DMS153 treated with DMSO at 0.1 percent for 48 hours (cell line): ENCODE results near the gene ZSCAN22.
A peak's percentile ranks its signal among the peaks of the same experiment; 100 is the strongest.
"Not testable (repeated sequence)": the region's sequence is repeated elsewhere in the genome, so short reads cannot be mapped to it uniquely, and the experiment has no call there.

Experiments
- DNase-seq: peaks from one replicate; lab custom pipeline; 2025; ENCODE audit not compliant: unreplicated experiment; lab: John Stamatoyannopoulos, UW

The ZSCAN22 gene

DNA sequence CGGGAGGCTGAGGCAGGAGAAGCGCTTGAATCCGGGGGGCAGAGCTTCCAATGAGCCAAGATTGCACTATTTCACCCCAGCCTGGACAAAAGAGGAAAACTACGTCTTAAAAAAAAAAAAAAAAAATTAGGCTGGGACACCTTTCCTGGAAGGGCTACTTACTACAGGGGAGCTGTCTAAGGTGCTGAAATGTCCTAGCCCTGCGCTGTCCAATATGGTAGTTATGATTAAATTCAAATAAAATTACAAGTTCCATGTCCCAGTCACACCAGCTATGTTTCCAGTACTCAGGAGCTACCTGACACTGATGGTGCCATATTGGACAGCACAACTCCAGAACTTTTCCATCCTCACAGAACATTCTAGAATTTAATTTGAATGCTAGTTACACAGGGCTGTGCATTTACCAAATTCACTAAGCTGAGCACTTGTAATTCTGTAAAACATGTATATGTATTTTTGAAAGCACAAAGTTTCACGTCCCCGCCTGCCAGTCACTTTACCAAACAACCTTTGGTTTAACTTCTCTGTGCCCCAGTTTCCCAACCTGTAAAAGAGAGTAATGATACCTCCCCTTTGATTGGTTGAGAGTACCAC, 9.2 kb upstream of the ZSCAN22 start:
- no peak for DNase-seq

DNA sequence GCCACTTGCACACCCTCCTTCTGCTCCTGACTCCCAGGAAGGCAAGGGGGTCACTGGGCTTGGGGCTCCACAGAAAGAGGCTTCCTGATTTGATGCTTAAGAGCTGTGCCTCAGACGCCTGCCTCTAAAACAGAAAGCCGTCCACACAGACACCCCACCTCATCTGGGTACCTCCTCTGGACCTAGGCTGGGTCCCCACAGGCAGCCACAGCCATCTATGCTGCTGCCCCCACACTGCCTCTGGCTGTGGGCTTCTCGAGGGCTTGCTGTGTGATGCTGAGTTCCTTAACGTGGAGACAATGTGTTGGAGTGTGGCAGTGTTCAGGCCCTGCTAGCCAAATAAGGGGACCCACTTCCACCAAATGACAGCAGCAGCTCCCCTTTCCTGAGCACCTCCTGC, 8.5 kb upstream of the ZSCAN22 start:
- DNase-seq: no peak

DNA sequence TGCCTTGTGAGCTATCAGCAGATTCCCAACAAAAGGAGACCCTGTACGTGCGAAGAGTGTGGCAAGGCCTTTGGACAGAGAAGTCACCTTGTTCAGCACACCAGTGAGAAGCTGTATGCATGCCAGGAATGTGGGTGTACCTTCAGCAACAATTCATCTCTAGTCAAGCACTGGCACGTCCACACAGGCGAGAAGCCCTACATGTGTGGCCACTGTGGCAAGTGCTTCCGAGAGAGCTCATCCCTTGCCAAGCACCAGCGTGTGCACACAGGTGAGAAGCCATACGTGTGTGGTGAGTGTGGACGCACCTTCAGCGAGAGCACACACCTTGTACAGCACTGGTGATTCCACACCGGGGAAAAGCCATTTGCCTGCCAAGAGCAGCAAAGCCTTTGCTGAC, 7.6 kb upstream of the ZSCAN22 start:
- DNase-seq: no peak

DNA sequence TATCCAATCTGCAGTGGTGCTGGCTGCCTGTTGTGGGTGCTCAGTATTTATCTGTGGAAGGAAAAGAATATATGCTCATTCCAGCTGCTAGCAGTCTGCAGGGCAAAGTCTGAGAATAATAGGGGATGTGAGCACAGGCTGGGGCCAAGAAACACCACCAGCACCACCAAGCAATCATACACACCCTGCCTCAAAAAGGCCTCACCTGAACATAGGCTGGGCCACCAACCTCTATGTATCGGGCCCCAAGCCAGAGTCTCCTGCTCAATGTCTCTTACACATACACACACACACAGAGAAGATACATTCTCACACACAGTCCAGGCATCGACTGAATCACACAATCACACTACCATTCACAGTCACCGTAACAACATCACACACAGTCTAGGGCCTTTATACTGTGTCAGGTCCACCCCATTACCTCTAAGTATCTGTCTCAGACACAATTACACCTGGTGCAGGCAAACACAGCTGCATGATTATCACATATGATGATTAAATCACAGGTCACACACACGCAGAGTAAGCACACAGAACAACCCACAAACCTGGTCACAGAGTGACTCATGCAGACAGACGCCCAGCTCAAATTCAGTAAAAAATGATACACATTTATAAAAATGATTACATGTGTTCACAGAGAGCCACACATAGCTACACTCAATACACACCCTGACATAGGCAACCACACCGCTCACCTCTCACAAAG, 1.3 kb upstream of the ZSCAN22 start:
- no peak for DNase-seq

DNA sequence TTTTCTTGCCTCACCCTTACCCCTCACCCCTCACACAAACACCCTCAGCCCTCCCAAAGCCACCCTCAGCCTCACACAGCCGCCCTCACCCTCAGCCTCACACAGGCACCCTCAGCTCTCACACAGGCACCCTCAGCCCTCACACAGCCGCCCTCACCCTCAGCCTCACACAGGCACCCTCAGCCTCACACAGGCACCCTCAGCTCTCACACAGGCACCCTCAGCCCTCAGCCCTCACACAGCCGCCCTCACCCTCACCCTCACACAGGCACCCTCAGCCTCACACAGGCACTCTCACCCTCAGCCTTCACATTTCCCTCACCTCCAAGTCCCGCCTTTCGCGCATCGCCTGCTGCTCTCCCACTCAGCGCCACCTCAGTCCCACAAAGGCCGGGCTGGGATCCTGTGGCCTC, 287 bp upstream of the ZSCAN22 start:
- DNase-seq: no peak

DNA sequence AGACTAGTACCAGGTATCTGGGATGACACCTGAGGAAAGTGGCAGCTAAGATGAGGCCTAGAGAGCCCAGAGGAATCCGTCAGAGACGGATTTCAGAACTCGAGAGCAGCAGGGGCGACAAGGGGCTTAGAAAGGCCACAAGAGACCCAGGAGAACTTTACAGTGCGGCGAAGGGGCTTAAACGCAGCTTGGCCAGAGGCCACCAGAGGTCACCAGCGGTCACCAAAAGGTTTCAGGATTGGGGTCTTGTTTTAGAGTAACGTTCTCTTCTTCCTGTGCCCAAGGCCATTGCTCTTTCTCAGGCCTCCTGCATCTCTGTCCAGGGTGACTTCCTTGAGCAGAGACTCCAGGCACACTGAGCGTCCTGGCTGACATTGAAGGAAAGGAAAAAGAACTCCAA, 2.2 kb downstream of the ZSCAN22 start:
- no peak for DNase-seq

DNA sequence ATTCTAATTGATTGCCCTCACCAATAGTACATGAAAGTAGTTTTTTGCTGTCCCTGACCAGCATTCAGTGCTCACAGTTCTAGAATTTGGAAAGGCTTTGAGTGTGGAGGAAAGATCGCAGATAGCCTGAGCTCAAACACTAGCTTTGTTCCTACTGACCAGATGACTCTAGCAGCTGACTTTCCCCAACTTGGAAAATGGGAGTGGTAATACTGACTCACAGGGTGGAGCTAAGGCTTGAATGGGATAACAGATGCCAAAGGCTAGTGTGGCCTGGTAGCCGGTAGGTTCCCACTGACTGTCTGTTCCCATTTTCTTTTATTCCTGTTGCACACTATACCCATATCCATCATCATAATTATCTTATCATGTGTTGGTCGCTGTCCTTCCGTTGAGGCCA, 3.7 kb downstream of the ZSCAN22 start:
- no peak for DNase-seq

DNA sequence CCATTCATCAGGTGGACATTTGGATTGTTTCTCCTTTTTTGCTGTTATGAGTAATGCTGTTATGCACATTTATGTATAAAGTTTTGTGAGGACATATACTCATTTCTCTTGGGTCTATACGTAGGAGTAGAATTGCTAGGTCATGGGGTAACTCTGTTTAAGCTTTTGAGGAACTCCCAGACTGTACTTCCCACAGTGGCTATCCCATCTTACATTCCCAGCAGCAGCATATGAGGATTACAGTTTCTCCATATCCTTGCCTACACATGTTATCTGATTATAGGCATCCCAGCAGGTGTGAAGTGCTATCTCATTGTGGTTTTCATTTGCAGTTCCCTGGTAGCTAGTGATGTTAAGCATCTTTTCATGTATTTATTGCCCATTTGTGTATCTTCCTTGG, 5.9 kb downstream of the ZSCAN22 start:
- DNase-seq: no peak

DNA sequence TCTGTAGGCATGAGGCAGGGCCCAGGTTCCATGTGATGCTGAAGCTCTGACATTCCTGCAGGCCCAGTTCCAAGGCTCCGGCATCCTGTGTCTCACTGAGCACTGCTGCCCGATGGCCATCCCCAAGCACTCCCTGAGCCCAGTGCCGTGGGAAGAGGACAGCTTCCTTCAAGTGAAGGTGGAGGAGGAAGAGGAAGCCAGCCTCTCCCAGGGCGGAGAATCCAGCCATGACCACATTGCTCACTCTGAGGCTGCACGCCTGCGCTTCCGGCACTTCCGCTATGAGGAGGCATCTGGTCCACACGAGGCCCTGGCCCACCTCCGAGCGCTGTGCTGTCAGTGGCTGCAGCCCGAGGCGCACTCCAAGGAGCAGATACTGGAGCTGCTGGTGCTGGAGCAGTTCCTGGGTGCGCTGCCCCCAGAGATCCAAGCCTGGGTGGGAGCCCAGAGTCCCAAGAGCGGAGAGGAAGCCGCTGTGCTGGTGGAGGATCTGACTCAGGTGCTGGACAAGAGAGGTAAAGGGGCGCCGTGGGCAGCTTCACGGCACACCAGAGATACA, 8.0 kb downstream of the ZSCAN22 start:
- no peak for DNase-seq

DNA sequence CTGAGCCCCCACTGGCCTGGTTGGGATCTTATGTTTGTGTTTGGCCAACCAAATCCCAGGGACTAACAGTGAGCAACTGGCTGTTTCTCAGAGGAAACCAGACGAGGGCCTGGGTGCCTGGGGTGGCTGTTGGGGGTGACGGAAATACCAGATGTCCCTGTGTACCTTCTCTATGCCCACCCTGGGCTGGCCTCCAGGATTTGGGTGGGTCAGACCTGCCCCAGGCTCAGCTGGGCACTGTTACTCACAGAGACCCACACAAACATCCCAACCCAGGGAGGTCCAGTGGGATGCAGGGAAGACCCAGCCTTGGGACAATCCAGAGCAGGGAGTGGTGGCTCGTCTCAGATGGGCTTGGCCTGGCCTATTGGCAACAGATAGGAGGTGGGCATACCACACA, 8.8 kb downstream of the ZSCAN22 start:
- no peak for DNase-seq

DNA sequence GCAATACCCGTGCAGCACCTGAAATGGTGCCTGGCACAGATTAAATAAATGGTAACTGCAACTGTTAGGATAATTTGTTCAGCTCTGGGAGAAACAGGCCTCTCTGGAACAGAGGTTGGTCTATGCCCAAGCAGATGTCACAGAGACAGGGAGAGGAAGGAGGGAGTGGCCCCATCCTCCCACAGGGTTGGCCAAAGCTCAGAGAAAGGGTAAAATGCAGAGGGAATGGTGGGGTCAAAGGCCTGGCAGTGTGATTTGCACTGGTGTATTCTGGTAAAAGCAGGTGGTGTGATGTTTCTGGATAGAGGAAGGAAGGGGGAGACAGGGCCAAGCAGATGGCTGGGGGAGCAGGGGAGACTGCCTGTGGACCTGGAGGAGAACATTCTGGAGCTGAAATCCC, 9.4 kb downstream of the ZSCAN22 start:
- no peak for DNase-seq

DNA sequence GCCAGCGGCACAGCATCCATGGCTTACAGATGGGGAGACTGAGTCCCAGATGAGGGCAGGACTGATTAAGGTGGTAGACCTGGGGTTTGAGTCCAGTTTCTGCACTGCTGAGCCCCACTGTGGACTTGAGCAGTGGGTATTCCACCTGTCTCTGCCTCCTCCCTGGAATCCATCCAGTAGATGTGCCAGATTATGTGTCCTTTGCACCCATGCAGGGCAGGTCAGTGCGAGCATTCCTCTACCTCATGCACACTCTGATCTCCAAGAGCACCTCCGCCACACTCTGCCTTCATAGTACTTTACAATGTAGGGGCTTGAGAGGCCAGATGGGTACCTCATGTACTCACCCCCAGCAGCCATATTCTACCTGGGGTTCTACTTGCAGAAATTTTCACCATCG, 10.0 kb downstream of the ZSCAN22 start:
- DNase-seq: no peak

DNA sequence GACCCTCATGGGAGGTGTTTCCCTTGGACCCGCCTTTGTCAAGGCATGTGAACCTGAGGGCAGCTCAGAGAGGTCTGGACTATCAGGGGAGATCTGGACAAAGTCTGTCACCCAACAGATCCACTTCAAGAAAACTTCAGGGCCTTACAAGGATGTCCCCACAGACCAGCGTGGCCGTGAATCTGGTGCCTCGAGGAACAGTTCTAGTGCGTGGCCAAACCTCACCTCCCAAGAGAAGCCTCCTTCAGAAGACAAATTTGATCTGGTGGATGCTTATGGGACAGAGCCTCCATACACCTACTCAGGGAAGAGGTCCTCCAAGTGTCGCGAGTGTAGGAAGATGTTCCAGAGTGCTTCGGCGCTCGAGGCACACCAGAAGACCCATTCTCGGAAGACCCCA, 11.5 kb downstream of the ZSCAN22 start:
- no peak for DNase-seq

DNA sequence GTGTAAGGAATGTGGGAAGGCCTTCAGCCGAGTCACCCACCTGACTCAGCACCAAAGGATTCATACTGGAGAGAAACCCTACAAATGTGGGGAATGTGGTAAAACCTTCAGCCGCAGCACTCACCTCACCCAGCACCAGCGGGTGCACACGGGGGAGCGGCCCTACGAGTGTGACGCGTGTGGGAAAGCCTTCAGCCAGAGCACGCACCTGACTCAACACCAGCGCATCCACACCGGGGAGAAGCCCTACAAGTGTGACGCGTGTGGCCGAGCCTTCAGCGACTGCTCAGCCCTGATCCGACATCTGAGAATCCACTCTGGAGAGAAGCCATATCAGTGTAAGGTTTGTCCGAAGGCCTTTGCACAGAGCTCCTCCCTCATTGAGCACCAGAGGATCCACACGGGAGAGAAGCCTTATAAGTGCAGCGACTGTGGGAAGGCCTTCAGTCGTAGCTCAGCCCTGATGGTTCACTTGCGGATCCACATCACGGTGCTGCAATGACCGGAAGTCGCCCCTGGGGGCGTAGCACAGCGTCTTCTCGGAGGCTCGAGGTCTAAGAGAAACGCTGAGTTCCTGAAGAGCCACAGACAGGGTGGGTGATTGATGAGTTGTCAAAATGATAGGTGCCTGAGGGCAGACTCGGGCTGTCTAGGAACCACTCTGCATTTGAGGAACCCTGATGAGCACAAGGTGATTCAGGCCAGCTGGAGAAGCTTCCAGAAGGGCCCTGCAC, 12.2 kb downstream of the ZSCAN22 start:
- no peak for DNase-seq

DNA sequence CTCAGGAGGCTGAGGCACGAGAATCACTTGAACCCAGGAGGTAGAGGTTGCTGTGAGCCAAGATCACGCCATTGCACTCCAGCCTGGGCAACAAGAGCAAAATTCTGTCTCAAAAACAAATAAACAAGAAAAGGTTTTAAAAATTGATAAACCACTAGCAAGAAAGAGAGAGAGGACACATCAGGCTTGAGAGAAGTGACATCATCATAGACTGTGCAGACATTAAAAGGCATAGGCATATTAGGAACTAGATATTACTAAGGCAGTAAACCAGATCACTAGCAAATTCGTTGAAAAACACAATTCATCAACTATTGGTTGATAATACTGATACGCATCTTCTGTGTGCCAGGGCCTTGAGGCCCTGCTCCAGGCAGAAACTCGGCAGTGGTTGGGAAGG, 18.8 kb downstream of the ZSCAN22 start:
- DNase-seq: no peak

DNA sequence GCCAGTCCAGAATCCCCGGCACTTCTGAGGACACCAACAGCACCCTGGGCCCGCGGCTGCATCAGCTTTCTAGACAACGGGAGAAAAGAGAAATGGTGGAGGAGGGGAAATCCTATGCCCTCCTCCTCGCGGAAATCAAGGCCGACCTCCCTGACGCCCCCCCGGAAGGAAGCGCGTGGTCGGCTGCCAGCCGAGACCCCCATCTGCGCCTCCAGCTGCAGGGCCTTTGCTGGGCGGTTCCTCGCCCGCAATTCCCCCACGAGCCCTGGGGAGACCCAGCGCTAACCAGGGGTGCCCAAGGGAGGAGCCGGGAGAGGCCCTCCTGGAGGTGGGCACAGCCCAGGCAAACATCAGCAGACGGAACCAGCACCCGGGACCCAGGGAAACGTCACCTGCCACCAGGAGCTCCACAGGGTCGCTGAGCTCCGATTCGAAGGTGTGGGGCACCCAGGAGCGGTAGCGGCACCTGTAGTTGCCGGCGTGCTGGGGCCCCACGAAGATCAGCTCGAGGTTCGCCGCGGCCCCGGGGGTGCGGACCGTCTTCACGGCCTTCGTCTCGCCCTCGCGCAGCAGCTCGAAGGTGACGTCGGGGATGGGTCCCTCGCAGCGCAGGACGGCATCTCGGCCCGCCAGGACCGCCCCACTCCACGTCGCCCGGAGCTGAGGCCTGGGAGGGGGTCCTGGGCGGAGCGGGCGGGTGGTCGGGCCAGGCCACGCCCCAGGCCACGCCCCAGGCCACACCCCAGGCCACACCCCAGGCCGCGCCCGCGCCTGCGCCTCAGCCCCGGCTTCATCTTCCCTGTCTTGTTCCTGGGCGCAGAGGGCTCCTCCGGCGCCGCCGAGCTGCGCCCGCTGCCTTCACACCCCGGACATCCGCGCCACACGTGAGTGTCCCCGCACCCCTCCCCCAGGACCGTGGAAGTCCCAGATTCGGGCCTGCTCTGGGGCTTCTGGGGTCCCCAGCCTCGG, 20.5 kb downstream of the ZSCAN22 start:
- peak; percentile 22 for DNase-seq

DNA sequence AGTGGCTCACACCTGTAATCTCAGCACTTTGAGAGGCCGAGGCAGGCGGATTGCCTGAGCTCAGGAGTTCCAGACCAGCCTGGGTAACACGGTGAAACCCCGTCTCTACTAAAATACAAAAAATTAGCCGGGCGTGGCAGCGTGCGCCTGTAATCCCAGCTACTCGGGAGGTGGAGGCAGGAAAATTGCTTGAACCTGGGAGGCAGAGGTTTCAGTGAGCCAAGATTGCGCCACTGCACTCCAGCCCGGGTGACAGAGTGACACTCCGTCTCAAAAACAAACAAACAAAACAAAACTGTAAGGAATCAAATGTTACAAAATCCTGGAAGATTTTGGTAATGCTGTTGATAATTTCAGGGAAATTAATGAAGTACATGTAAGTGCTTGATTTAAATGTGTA, 21.3 kb downstream of the ZSCAN22 start:
- DNase-seq: not testable (repeated sequence)

DNA sequence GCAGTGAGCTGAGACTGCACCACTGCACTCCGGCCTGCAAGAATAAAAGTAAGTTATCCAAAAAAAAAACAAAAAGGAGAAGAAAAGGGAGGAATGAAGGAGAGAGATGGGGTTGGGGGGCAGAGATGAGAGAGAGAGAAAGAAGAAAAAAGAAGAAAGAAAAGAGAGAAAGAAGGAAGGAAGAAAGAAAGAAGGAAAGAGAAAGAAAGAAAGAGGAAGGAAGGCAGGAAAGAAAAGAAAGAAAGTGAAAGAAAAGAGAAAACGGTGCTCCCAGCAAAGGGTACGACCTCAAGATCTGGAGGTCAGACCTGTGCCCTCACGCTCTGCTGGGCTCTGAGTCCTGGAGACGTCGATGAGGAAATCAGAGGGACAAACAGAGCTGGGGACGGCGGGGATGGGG, 22.8 kb downstream of the ZSCAN22 start:
- DNase-seq: no peak

DNA sequence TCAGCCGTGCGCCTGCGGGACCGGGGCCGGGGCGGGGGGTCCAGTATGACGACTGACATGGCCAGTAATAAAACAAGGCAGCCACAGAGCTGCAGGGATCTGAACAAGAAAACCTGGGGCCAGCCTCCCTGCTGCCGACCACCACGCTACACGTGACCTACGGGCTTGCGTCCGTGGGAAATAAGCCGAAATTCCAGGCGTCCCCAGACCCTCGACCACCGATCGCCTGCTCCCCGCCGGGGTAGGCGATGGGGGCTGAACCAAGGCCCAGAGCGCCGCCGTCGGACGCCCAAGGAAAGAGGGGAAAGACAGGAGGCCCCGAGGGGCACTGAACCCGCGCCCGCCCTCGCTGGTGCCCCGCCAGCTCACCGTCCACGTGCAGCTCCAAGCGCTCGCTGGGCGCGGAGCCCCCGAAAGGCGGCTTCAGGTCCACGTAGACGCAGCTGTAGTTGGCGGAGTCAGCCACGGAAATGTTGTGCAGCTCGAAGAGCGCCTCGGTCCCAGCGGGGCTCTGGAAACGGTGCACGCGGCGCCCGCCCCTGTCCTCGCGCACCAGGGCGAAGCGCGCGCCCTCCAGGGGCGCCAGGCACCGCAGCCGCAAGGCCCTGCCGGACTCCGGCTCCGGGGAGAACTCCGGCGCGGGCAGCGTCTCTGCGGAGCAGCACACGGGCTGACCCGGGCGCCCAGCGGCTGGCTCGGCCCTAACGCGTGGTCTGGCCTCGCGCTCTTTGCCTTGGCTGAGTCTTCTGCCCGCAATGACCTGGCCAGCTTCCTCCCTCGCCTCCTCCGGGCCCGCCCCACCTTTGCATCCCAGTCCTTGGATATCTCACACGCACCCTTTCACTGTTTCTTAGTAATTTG, 23.4 kb downstream of the ZSCAN22 start:
- no peak for DNase-seq
